ENCODE measurements around the gene GMEB1.

GRCh38 chr1:28744184-28744583, 75.6 kb downstream of the GMEB1 start:
- TF ChIP-seq CTCF (conservative IDR thresholded peaks at IDR 0.05; ENCODE audit: low read depth, low read length) (no peak), EZH2 (IDR thresholded peaks at IDR 0.05; ENCODE audit: low read length, unreplicated experiment) (no peak), EZH2phosphoT487 (IDR thresholded peaks at IDR 0.05; ENCODE audit: borderline replicate concordance, low read length) (no peak)
